WTC11 (cell line): Measurements from ENCODE around the gene LRRC37A3.
"Not testable (repeated sequence)": the region's sequence is repeated elsewhere in the genome, so short reads cannot be mapped to it uniquely, and the experiment has no call there.

ENCODE experiments used
- ATF2 ChIP-seq: sonication (generic); formaldehyde crosslinking; IDR thresholded peaks from 2 replicates; pipeline ENCODE4 v1.8.1; 2022; ENCODE audit warnings: low read depth, missing genetic modification reagents, borderline replicate concordance
- CBFB ChIP-seq: sonication (generic); formaldehyde crosslinking; IDR thresholded peaks from 2 replicates; pipeline ENCODE4 v1.8.1; 2022; ENCODE audit warnings: mild to moderate bottlenecking, low read depth, missing genetic modification reagents
- CTCF ChIP-seq: fragments of 200-600 bp; IDR thresholded peaks from 2 replicates; pipeline ENCODE4 v1.8.0; 2022; ENCODE audit warnings: antibody characterized with exemption
- ESRRA ChIP-seq: sonication (generic); formaldehyde crosslinking; IDR thresholded peaks from 2 replicates; pipeline ENCODE4 v1.8.1; 2022; ENCODE audit warnings: mild to moderate bottlenecking, missing genetic modification reagents, borderline replicate concordance
- GRHL2 ChIP-seq: fragments of 250-450 bp; sonication (Bioruptor Pico); IDR thresholded peaks from 2 replicates; pipeline ENCODE4 v1.8.0; 2022; ENCODE audit warnings: mild to moderate bottlenecking, moderate library complexity; ENCODE audit not compliant: insufficient replicate concordance, severe bottlenecking
- MAX ChIP-seq: sonication (generic); formaldehyde crosslinking; IDR thresholded peaks from 2 replicates; pipeline ENCODE4 v1.8.0; 2022; ENCODE audit warnings: mild to moderate bottlenecking, missing genetic modification reagents
- SP1 ChIP-seq: sonication (generic); formaldehyde crosslinking; conservative IDR thresholded peaks from 2 replicates; pipeline ENCODE4 v1.8.1; 2022; ENCODE audit warnings: missing genetic modification reagents
- STAT6 ChIP-seq: sonication (generic); formaldehyde crosslinking; conservative IDR thresholded peaks from 2 replicates; pipeline ENCODE4 v1.8.1; 2023; ENCODE audit warnings: mild to moderate bottlenecking, low read depth, missing genetic modification reagents, moderate library complexity
- USF2 ChIP-seq: sonication (generic); formaldehyde crosslinking; IDR thresholded peaks from 2 replicates; pipeline ENCODE4 v1.8.1; 2023; ENCODE audit warnings: mild to moderate bottlenecking, missing genetic modification reagents, moderate library complexity
- ZBTB43 ChIP-seq: sonication (generic); formaldehyde crosslinking; IDR thresholded peaks from 2 replicates; pipeline ENCODE4 v1.8.1; 2023; ENCODE audit warnings: mild to moderate bottlenecking, missing genetic modification reagents
- ZNF121 ChIP-seq: sonication (generic); formaldehyde crosslinking; IDR thresholded peaks from 2 replicates; pipeline ENCODE4 v1.8.0; 2023; ENCODE audit warnings: missing genetic modification reagents
- ZNF281 ChIP-seq: sonication (generic); formaldehyde crosslinking; IDR thresholded peaks from 2 replicates; pipeline ENCODE4 v1.8.0; 2023; ENCODE audit warnings: mild to moderate bottlenecking, missing genetic modification reagents
- ZNF317 ChIP-seq: sonication (generic); formaldehyde crosslinking; IDR thresholded peaks from 2 replicates; pipeline ENCODE4 v1.8.1; 2023; ENCODE audit warnings: low read depth, mild to moderate bottlenecking, moderate library complexity, missing genetic modification reagents, borderline replicate concordance
- ZNF416 ChIP-seq: fragments of 250-450 bp; sonication (Bioruptor Pico); IDR thresholded peaks from 2 replicates; pipeline ENCODE4 v1.9.0; 2021; ENCODE audit warnings: mild to moderate bottlenecking, inconsistent platforms

GRCh38 chr17:64829068-64829467, 90.2 kb downstream of the LRRC37A3 start:
- TF ChIP-seq MAX (CRISPR knock-in tag); ATF2; ZNF317 (CRISPR knock-in tag); USF2 (CRISPR knock-in tag); ZNF281 (CRISPR knock-in tag); STAT6 (CRISPR knock-in tag); ZNF416; CBFB (CRISPR knock-in tag); CTCF; SP1 (CRISPR knock-in tag); ZBTB43 (CRISPR knock-in tag); ESRRA (CRISPR knock-in tag); ZNF121 (CRISPR knock-in tag); GRHL2 (CRISPR knock-in tag): not testable (repeated sequence)
